HEK293 (cell line): Measurements from ENCODE around the gene ITPKB.

Experiments
- FEZF1 ChIP-seq: fragments of 450-650 bp; formaldehyde crosslinking; IDR thresholded peaks from 2 replicates; pipeline ENCODE4 v1.5.1; 2016; ENCODE audit warnings: missing biosample characterization, missing genetic modification characterization
- GLI4 ChIP-seq: fragments of 450-650 bp; formaldehyde crosslinking; IDR thresholded peaks from 2 replicates; pipeline ENCODE4 v1.5.1; 2016; ENCODE audit warnings: missing biosample characterization, missing genetic modification characterization
- GLIS1 ChIP-seq: fragments of 450-650 bp; formaldehyde crosslinking; IDR thresholded peaks from 2 replicates; pipeline ENCODE4 v1.5.1; 2016; ENCODE audit warnings: missing biosample characterization, missing genetic modification characterization
- IKZF3 ChIP-seq: fragments of 450-650 bp; IDR thresholded peaks from 2 replicates; pipeline ENCODE4 v1.5.0; 2018; ENCODE audit warnings: missing biosample characterization, mild to moderate bottlenecking, missing genetic modification characterization, moderate library complexity
- KLF8 ChIP-seq: fragments of 450-650 bp; formaldehyde crosslinking; IDR thresholded peaks from 2 replicates; pipeline ENCODE4 v1.5.1; 2016; ENCODE audit warnings: missing biosample characterization, missing genetic modification characterization
- PRDM1 ChIP-seq: fragments of 450-650 bp; formaldehyde crosslinking; IDR thresholded peaks from 2 replicates; pipeline ENCODE4; 2016; ENCODE audit warnings: missing biosample characterization, missing genetic modification characterization
- ZNF16 ChIP-seq: fragments of 450-650 bp; formaldehyde crosslinking; IDR thresholded peaks from 2 replicates; pipeline ENCODE4 v1.5.1; 2016; ENCODE audit warnings: low read depth, missing biosample characterization, missing genetic modification characterization
- ZNF184 ChIP-seq: fragments of 450-650 bp; IDR thresholded peaks from 2 replicates; pipeline ENCODE4 v1.5.1; 2018; ENCODE audit warnings: missing biosample characterization, mild to moderate bottlenecking, missing genetic modification characterization
- ZNF202 ChIP-seq: fragments of 450-650 bp; formaldehyde crosslinking; IDR thresholded peaks from 2 replicates; pipeline ENCODE4 v1.5.1; 2016; ENCODE audit warnings: missing biosample characterization, missing genetic modification characterization, borderline replicate concordance
- ZNF366 ChIP-seq: fragments of 450-650 bp; formaldehyde crosslinking; conservative IDR thresholded peaks from 2 replicates; pipeline ENCODE4 v1.5.1; 2016; ENCODE audit warnings: missing biosample characterization, missing genetic modification characterization
- ZNF501 ChIP-seq: fragments of 450-650 bp; formaldehyde crosslinking; IDR thresholded peaks from 2 replicates; pipeline ENCODE4 v1.5.1; 2016; ENCODE audit warnings: missing biosample characterization, missing genetic modification characterization
- ZNF530 ChIP-seq: fragments of 450-650 bp; formaldehyde crosslinking; IDR thresholded peaks from 2 replicates; pipeline ENCODE4 v1.5.1; 2016; ENCODE audit warnings: low read depth, missing biosample characterization, missing genetic modification characterization
- ZNF548 ChIP-seq: fragments of 450-650 bp; formaldehyde crosslinking; IDR thresholded peaks from 2 replicates; pipeline ENCODE4 v1.5.1; 2016; ENCODE audit warnings: missing biosample characterization, missing genetic modification characterization
- ZNF610 ChIP-seq: fragments of 450-650 bp; formaldehyde crosslinking; IDR thresholded peaks from 2 replicates; pipeline ENCODE4 v1.5.1; 2016; ENCODE audit warnings: missing biosample characterization, missing genetic modification characterization, borderline replicate concordance
- ZNF621 ChIP-seq: fragments of 450-650 bp; formaldehyde crosslinking; IDR thresholded peaks from 2 replicates; pipeline ENCODE4 v1.5.1; 2017; ENCODE audit warnings: missing biosample characterization, missing genetic modification characterization
- ZNF768 ChIP-seq: fragments of 450-650 bp; formaldehyde crosslinking; IDR thresholded peaks from 2 replicates; pipeline ENCODE4 v1.5.1; 2018; ENCODE audit warnings: missing biosample characterization, mild to moderate bottlenecking, missing genetic modification characterization
- ZNF837 ChIP-seq: fragments of 450-650 bp; formaldehyde crosslinking; IDR thresholded peaks from 2 replicates; pipeline ENCODE4 v1.5.1; 2016; ENCODE audit warnings: missing biosample characterization, missing genetic modification characterization
- ZSCAN16 ChIP-seq: fragments of 450-650 bp; formaldehyde crosslinking; IDR thresholded peaks from 2 replicates; pipeline ENCODE4 v1.5.1; 2016; ENCODE audit warnings: missing biosample characterization, missing genetic modification characterization
- TF ChIP-seq, protein P1 (sequence below): fragments of 450-650 bp; formaldehyde crosslinking; IDR thresholded peaks from 2 replicates; pipeline ENCODE4 v1.5.1; 2017; ENCODE audit warnings: missing biosample characterization, missing genetic modification characterization
- TF ChIP-seq, protein P2 (sequence below): fragments of 450-650 bp; formaldehyde crosslinking; IDR thresholded peaks from 2 replicates; pipeline ENCODE4 v1.5.1; 2016; ENCODE audit warnings: missing biosample characterization, missing genetic modification characterization
- TF ChIP-seq, protein P3 (sequence below): fragments of 450-650 bp; formaldehyde crosslinking; IDR thresholded peaks from 2 replicates; pipeline ENCODE4 v1.5.1; 2016; ENCODE audit warnings: missing biosample characterization, missing genetic modification characterization
- TF ChIP-seq, protein P4 (sequence below): fragments of 450-650 bp; formaldehyde crosslinking; conservative IDR thresholded peaks from 2 replicates; pipeline ENCODE4 v1.5.1; 2016; ENCODE audit warnings: low read depth, missing biosample characterization, missing genetic modification characterization
- TF ChIP-seq, protein P5 (sequence below): fragments of 450-650 bp; formaldehyde crosslinking; IDR thresholded peaks from 2 replicates; pipeline ENCODE4 v1.5.1; 2016; ENCODE audit warnings: missing biosample characterization, missing genetic modification characterization
- TF ChIP-seq, protein P6 (sequence below): fragments of 450-650 bp; formaldehyde crosslinking; IDR thresholded peaks from 2 replicates; pipeline ENCODE4 v1.5.1; 2017; ENCODE audit warnings: missing biosample characterization, missing genetic modification characterization

The ITPKB gene

DNA sequence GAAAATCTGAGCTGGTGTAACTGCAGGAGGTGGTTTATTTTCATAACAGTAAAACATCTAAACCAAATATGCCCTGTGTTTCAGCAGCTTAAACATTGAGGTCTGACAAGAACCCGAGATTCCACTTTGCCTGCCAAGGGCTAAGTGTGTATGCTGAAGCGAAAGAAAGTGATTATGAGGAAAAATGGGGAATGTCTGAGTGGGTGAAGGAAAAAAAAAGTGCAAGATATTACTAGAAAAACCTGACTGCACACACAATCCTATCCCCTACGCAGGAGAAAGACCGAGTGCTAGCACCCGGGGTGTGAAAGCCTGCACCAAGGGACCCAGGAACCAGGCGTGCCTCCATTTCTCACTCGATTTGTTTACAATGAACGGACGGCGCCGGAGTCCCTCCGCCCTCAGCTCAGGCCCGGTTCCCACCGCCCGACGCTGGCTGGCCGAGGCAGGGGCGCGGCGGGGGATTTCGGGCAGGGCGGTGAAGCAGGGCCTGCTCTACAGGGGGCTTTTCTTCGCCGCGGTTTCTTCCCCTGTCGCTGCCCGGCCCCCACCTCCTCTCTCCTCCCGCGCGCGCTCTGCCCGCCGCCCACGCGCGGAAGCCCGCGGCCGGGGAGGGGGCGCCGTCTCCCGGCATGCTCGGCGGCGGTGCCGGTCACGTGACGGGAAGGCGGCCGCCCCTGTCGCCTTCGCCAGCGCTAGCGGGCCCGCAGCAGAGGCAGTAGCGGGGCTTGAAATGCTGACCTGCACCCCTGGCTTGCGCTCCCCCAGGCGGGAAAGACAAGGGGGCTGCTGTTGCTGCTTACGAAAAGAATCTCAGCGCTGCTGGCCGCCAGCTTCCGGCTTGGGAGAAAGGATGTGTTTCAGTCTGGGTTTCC, 35.9 kb downstream of the ITPKB start (continued):
- TF ChIP-seq, protein P1, sequence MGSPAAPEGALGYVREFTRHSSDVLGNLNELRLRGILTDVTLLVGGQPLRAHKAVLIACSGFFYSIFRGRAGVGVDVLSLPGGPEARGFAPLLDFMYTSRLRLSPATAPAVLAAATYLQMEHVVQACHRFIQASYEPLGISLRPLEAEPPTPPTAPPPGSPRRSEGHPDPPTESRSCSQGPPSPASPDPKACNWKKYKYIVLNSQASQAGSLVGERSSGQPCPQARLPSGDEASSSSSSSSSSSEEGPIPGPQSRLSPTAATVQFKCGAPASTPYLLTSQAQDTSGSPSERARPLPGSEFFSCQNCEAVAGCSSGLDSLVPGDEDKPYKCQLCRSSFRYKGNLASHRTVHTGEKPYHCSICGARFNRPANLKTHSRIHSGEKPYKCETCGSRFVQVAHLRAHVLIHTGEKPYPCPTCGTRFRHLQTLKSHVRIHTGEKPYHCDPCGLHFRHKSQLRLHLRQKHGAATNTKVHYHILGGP (tag by site-specific recombination), result no peak
- TF ChIP-seq, protein P2, sequence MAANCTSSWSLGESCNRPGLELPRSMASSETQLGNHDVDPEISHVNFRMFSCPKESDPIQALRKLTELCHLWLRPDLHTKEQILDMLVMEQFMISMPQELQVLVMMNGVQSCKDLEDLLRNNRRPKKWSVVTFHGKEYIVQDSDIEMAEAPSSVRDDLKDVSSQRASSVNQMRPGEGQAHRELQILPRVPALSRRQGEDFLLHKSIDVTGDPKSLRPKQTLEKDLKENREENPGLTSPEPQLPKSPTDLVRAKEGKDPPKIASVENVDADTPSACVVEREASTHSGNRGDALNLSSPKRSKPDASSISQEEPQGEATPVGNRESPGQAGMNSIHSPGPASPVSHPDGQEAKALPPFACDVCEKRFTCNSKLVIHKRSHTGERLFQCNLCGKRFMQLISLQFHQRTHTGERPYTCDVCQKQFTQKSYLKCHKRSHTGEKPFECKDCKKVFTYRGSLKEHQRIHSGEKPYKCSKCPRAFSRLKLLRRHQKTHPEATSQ (tag by site-specific recombination), result 0 out of 2 replicates have a peak, but pooled peaks have one; percentile 71
- TF ChIP-seq ZNF768 (tag by site-specific recombination), result no peak
- peak; percentile 88 for TF ChIP-seq ZSCAN16 (tag by site-specific recombination)
- peak; percentile 66; the same call in 1 of the 2 replicates for TF ChIP-seq ZNF501 (tag by site-specific recombination)
- TF ChIP-seq ZNF621 (tag by site-specific recombination), result no peak
- no peak; the same call in 1 of the 2 replicates for TF ChIP-seq FEZF1 (tag by site-specific recombination)
- 0 out of 2 replicates have a peak, but pooled peaks have one; percentile 13 for TF ChIP-seq ZNF366 (tag by site-specific recombination)
- TF ChIP-seq, protein P3, sequence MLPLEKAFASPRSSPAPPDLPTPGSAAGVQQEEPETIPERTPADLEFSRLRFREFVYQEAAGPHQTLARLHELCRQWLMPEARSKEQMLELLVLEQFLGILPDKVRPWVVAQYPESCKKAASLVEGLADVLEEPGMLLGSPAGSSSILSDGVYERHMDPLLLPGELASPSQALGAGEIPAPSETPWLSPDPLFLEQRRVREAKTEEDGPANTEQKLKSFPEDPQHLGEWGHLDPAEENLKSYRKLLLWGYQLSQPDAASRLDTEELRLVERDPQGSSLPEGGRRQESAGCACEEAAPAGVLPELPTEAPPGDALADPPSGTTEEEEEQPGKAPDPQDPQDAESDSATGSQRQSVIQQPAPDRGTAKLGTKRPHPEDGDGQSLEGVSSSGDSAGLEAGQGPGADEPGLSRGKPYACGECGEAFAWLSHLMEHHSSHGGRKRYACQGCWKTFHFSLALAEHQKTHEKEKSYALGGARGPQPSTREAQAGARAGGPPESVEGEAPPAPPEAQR (tag by site-specific recombination), result peak; percentile 9; the same call in 1 of the 2 replicates
- TF ChIP-seq PRDM1 (tag by site-specific recombination), result peak; percentile 87
- no peak for TF ChIP-seq ZNF530 (tag by site-specific recombination)
- peak; percentile 78 for TF ChIP-seq KLF8
- TF ChIP-seq ZNF837 (tag by site-specific recombination), result no peak
- TF ChIP-seq IKZF3 (tag by site-specific recombination), result peak; percentile 79
- TF ChIP-seq ZNF184 (tag by site-specific recombination), result peak; percentile 82
- TF ChIP-seq, protein P4, sequence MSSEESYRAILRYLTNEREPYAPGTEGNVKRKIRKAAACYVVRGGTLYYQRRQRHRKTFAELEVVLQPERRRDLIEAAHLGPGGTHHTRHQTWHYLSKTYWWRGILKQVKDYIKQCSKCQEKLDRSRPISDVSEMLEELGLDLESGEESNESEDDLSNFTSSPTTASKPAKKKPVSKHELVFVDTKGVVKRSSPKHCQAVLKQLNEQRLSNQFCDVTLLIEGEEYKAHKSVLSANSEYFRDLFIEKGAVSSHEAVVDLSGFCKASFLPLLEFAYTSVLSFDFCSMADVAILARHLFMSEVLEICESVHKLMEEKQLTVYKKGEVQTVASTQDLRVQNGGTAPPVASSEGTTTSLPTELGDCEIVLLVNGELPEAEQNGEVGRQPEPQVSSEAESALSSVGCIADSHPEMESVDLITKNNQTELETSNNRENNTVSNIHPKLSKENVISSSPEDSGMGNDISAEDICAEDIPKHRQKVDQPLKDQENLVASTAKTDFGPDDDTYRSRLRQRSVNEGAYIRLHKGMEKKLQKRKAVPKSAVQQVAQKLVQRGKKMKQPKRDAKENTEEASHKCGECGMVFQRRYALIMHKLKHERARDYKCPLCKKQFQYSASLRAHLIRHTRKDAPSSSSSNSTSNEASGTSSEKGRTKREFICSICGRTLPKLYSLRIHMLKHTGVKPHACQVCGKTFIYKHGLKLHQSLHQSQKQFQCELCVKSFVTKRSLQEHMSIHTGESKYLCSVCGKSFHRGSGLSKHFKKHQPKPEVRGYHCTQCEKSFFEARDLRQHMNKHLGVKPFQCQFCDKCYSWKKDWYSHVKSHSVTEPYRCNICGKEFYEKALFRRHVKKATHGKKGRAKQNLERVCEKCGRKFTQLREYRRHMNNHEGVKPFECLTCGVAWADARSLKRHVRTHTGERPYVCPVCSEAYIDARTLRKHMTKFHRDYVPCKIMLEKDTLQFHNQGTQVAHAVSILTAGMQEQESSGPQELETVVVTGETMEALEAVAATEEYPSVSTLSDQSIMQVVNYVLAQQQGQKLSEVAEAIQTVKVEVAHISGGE (tag by site-specific recombination), result 0 out of 2 replicates have a peak, but pooled peaks have one; percentile 30
- peak; percentile 93 for TF ChIP-seq GLIS1 (tag by site-specific recombination)
- TF ChIP-seq ZNF610 (tag by site-specific recombination), result peak; percentile 59; the same call in 1 of the 2 replicates
- no peak for TF ChIP-seq ZNF202 (tag by site-specific recombination)
- no peak for TF ChIP-seq ZNF548 (tag by site-specific recombination)
- TF ChIP-seq, protein P5, sequence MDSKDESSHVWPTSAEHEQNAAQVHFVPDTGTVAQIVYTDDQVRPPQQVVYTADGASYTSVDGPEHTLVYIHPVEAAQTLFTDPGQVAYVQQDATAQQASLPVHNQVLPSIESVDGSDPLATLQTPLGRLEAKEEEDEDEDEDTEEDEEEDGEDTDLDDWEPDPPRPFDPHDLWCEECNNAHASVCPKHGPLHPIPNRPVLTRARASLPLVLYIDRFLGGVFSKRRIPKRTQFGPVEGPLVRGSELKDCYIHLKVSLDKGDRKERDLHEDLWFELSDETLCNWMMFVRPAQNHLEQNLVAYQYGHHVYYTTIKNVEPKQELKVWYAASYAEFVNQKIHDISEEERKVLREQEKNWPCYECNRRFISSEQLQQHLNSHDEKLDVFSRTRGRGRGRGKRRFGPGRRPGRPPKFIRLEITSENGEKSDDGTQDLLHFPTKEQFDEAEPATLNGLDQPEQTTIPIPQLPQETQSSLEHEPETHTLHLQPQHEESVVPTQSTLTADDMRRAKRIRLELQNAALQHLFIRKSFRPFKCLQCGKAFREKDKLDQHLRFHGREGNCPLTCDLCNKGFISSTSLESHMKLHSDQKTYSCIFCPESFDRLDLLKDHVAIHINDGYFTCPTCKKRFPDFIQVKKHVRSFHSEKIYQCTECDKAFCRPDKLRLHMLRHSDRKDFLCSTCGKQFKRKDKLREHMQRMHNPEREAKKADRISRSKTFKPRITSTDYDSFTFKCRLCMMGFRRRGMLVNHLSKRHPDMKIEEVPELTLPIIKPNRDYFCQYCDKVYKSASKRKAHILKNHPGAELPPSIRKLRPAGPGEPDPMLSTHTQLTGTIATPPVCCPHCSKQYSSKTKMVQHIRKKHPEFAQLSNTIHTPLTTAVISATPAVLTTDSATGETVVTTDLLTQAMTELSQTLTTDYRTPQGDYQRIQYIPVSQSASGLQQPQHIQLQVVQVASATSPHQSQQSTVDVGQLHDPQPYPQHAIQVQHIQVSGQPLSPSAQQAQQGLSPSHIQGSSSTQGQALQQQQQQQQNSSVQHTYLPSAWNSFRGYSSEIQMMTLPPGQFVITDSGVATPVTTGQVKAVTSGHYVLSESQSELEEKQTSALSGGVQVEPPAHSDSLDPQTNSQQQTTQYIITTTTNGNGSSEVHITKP (tag by site-specific recombination), result peak; percentile 43
- TF ChIP-seq GLI4, result no peak
- TF ChIP-seq ZNF16 (tag by site-specific recombination), result no peak
- TF ChIP-seq, protein P6, sequence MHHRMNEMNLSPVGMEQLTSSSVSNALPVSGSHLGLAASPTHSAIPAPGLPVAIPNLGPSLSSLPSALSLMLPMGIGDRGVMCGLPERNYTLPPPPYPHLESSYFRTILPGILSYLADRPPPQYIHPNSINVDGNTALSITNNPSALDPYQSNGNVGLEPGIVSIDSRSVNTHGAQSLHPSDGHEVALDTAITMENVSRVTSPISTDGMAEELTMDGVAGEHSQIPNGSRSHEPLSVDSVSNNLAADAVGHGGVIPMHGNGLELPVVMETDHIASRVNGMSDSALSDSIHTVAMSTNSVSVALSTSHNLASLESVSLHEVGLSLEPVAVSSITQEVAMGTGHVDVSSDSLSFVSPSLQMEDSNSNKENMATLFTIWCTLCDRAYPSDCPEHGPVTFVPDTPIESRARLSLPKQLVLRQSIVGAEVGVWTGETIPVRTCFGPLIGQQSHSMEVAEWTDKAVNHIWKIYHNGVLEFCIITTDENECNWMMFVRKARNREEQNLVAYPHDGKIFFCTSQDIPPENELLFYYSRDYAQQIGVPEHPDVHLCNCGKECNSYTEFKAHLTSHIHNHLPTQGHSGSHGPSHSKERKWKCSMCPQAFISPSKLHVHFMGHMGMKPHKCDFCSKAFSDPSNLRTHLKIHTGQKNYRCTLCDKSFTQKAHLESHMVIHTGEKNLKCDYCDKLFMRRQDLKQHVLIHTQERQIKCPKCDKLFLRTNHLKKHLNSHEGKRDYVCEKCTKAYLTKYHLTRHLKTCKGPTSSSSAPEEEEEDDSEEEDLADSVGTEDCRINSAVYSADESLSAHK (tag by site-specific recombination), result no peak; the same call in 1 of the 2 replicates
